ENCODE data around the gene EHD4. TPM values are rescaled to one million over a fixed set of nuclear protein-coding genes. Genes with fewer than 3 reads are reported as not detected.

Gene EHD4
- polyA plus RNA-seq, 2 of the 4 experiments (the other 2 are of a cell fraction): 8.2 to 9.0 TPM

DNA sequence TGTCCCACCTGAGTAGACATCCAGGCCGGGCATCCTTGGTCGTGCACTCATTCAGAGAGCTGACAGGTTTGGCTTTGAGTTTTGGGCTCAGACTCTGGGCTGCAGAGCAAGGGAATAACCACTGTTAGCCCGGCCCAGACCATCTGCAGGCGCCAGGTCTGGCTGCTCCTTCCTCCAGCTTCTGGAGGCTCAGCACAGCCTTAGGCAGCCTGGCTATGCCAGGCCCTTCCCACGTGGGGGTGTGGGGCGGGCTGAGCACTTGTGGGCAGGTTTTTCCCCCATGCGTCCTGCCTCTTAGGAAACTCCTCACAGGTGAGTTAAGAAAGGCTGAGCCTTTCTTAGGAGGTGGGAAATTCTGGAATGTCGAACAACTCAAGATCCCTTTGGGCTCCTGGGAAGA, 122.5 kb downstream of the EHD4 start:
- DNase-seq (ENCODE audit: low read depth in 1 of 2, low spot score in 1 of 2) (no peak), ATAC-seq (no peak; a peak in 1 of 6 replicates), FAIRE-seq (no peak)
- ChIA-PET POLR2A (no interaction called here), CTCF (interaction anchor here (1.5 kb wide), 1 partner anchor 39 kb away, joined by 5 read pairs; no protein-coding TSS in a partner anchor)
- Histone ChIP-seq H3K27ac (no peak overlapping the region), H3K4me1 (no peaks in the 10 kb centered on the region), H3K9me3 (no peaks in the 10 kb centered on the region), H3K4me2 (no peak overlapping the region), H3K4me3 (no peak overlapping the region)
- TF ChIP-seq EP300 (IDR thresholded peaks at IDR 0.05): no peak
- TF ChIP-seq, protein P1, sequence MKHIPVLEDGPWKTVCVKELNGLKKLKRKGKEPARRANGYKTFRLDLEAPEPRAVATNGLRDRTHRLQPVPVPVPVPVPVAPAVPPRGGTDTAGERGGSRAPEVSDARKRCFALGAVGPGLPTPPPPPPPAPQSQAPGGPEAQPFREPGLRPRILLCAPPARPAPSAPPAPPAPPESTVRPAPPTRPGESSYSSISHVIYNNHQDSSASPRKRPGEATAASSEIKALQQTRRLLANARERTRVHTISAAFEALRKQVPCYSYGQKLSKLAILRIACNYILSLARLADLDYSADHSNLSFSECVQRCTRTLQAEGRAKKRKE (CRISPR knock-in tag; IDR thresholded peaks at IDR 0.05; ENCODE audit: low read depth): no peak
- no peak for TF ChIP-seq HOXB5 (CRISPR knock-in tag; IDR thresholded peaks at IDR 0.05)
- 54% methylated on average over 4 of the region's 8 CpGs for WGBS (ENCODE audit: missing lambda C conversion rate)

DNA sequence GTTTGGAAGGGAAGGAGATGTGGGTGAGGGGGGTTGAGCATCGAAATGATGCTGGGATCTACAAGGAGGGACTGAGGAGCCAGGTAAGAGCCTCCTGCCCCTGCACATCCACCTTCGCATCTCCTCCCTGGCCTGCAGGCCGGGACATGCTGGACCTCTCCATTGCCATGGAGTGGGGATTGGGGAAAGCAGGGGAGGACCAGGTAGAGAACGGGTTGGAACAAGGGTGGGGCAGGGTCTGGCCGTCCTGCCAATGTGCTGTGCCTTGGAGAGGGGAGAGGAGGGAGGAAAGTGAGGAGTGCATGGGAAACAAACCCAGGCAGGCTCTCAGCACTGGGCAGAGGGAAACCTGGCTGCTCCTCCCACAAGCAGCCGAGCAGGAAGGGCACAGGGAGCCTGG, 123.2 kb downstream of the EHD4 start:
- POLR2A ChIA-PET: no interaction called here
- ATAC-seq: no peak
- H3K4me1 ChIP-seq: no peaks in the 10 kb centered on the region
- no peak overlapping the region for H3K27ac ChIP-seq
- CTCF ChIA-PET: no interaction called here
- FAIRE-seq: no peak
- TF ChIP-seq FOSB (CRISPR knock-in tag; IDR thresholded peaks at IDR 0.05) (no peak), CHD4 (IDR thresholded peaks at IDR 0.05; ENCODE audit: borderline replicate concordance) (no peak), GATA3 (IDR thresholded peaks at IDR 0.05; ENCODE audit: borderline replicate concordance) (no peak), ZNF302 (CRISPR knock-in tag; IDR thresholded peaks at IDR 0.05) (no peak), JUNB (IDR thresholded peaks at IDR 0.05) (no peak), MAZ (IDR thresholded peaks at IDR 0.05; ENCODE audit: borderline replicate concordance, low read depth, low read length) (no peak), NR3C1 (IDR thresholded peaks at IDR 0.05) (no peak), EP300 (IDR thresholded peaks at IDR 0.05) (no peak), CBX2 (IDR thresholded peaks at IDR 0.05; ENCODE audit: borderline replicate concordance, low read depth) (no peak), SMC3 (IDR thresholded peaks at IDR 0.05) (no peak), RNF2 (IDR thresholded peaks at IDR 0.05; ENCODE audit: borderline replicate concordance, low read depth) (no peak)
- TF ChIP-seq, protein P1 (CRISPR knock-in tag; IDR thresholded peaks at IDR 0.05; ENCODE audit: low read depth): no peak
- WGBS (ENCODE audit: missing lambda C conversion rate): 80% methylated on average over 6 of the region's 6 CpGs
- no peak for DNase-seq (ENCODE audit: low read depth in 1 of 2, low spot score in 1 of 2)
- no peaks in the 10 kb centered on the region for H3K9me3 ChIP-seq
- no peak overlapping the region for H3K4me3 ChIP-seq
- H3K4me2 ChIP-seq: no peak overlapping the region

DNA sequence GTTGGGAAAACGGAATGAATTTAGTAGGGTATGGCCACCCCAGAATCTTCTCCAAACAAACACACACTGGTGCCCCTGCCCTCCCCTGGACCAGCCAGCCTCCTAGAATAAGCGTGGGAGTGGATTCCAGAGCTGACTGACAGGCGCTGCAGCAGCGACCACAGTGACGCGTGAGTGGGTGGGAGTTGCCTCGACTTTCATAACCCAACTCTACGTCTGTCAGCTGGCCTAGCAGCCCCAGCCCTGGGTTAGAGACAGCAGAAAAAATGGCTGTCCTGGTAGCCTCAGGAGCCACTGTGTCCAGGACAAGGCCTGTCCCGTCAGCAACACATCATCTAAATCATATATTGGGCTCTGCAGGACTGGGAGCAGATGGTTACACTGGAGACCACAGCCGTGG, 123.7 kb downstream of the EHD4 start:
- FAIRE-seq: no peak
- Histone ChIP-seq H3K27ac (no peak overlapping the region), H3K4me2 (no peak overlapping the region), H3K4me1 (no peaks in the 10 kb centered on the region), H3K9me3 (no peaks in the 10 kb centered on the region), H3K4me3 (no peak overlapping the region)
- no peak for DNase-seq (ENCODE audit: low read depth in 1 of 2, low spot score in 1 of 2)
- no peak for ATAC-seq
- TF ChIP-seq NPAS2 (CRISPR knock-in tag; IDR thresholded peaks at IDR 0.05; ENCODE audit: borderline replicate concordance): no peak
- no peak for TF ChIP-seq GATA3 (IDR thresholded peaks at IDR 0.05; ENCODE audit: borderline replicate concordance)
- TF ChIP-seq, protein P1 (CRISPR knock-in tag; IDR thresholded peaks at IDR 0.05; ENCODE audit: low read depth): no peak
- TF ChIP-seq ZSCAN20 (CRISPR knock-in tag; IDR thresholded peaks at IDR 0.05): no peak
- no peak for TF ChIP-seq EP300 (IDR thresholded peaks at IDR 0.05)
- TF ChIP-seq, protein P2, sequence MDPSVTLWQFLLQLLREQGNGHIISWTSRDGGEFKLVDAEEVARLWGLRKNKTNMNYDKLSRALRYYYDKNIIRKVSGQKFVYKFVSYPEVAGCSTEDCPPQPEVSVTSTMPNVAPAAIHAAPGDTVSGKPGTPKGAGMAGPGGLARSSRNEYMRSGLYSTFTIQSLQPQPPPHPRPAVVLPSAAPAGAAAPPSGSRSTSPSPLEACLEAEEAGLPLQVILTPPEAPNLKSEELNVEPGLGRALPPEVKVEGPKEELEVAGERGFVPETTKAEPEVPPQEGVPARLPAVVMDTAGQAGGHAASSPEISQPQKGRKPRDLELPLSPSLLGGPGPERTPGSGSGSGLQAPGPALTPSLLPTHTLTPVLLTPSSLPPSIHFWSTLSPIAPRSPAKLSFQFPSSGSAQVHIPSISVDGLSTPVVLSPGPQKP (IDR thresholded peaks at IDR 0.05; ENCODE audit: low read depth, low read length): no peak
- TF ChIP-seq CEBPB (IDR thresholded peaks at IDR 0.05): no peak
- TF ChIP-seq, protein P3, sequence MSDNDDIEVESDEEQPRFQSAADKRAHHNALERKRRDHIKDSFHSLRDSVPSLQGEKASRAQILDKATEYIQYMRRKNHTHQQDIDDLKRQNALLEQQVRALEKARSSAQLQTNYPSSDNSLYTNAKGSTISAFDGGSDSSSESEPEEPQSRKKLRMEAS (IDR thresholded peaks at IDR 0.05): no peak
- TF ChIP-seq, protein P4, sequence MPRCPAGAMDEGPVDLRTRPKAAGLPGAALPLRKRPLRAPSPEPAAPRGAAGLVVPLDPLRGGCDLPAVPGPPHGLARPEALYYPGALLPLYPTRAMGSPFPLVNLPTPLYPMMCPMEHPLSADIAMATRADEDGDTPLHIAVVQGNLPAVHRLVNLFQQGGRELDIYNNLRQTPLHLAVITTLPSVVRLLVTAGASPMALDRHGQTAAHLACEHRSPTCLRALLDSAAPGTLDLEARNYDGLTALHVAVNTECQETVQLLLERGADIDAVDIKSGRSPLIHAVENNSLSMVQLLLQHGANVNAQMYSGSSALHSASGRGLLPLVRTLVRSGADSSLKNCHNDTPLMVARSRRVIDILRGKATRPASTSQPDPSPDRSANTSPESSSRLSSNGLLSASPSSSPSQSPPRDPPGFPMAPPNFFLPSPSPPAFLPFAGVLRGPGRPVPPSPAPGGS (IDR thresholded peaks at IDR 0.05): no peak
- TF ChIP-seq RFX5 (IDR thresholded peaks at IDR 0.05): no peak
- TF ChIP-seq CBX8 (IDR thresholded peaks at IDR 0.05): no peak
- TF ChIP-seq, protein P5, sequence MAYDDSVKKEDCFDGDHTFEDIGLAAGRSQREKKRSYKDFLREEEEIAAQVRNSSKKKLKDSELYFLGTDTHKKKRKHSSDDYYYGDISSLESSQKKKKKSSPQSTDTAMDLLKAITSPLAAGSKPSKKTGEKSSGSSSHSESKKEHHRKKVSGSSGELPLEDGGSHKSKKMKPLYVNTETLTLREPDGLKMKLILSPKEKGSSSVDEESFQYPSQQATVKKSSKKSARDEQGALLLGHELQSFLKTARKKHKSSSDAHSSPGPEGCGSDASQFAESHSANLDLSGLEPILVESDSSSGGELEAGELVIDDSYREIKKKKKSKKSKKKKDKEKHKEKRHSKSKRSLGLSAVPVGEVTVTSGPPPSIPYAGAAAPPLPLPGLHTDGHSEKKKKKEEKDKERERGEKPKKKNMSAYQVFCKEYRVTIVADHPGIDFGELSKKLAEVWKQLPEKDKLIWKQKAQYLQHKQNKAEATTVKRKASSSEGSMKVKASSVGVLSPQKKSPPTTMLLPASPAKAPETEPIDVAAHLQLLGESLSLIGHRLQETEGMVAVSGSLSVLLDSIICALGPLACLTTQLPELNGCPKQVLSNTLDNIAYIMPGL (CRISPR knock-in tag; IDR thresholded peaks at IDR 0.05; ENCODE audit: borderline replicate concordance): no peak
- no peak for TF ChIP-seq CHD4 (IDR thresholded peaks at IDR 0.05; ENCODE audit: borderline replicate concordance)
- no peak for TF ChIP-seq BHLHE40 (IDR thresholded peaks at IDR 0.05; ENCODE audit: low read depth, low read length)
- TF ChIP-seq RCOR1 (IDR thresholded peaks at IDR 0.05; ENCODE audit: low read depth, low read length): no peak
- 83% methylated on average over 9 of the region's 10 CpGs for WGBS (ENCODE audit: missing lambda C conversion rate)
- ChIA-PET CTCF (interaction anchor here (1.3 kb wide), 1 partner anchor 38 kb away, joined by 4 read pairs; no protein-coding TSS in a partner anchor), POLR2A (no interaction called here)

All from A549 (cell line).